HEK293T (cell line): Measurements from ENCODE around the gene TMEM41B.
A peak's percentile ranks its signal among the peaks of the same experiment; 100 is the strongest.
"Not testable (repeated sequence)": the region's sequence is repeated elsewhere in the genome, so short reads cannot be mapped to it uniquely, and the experiment has no call there.

ENCODE experiments used
- CTCF ChIA-PET: fragments of 350-600 bp; formaldehyde crosslinking; extraction: SDS; loops from one replicate; lab custom pipeline; 2021; ENCODE audit warnings: antibody characterized with exemption, inconsistent platforms; lab: Yijun Ruan, JAX
- POLR2A ChIA-PET: fragments of 350-600 bp; formaldehyde crosslinking; extraction: SDS; loops from one replicate; lab custom pipeline; 2020; ENCODE audit warnings: antibody characterized with exemption, inconsistent platforms; lab: Yijun Ruan, JAX
- DNase-seq: peaks from one replicate; pipeline ENCODE4 v3.0.0; 2012; ENCODE audit warnings: mixed read lengths; ENCODE audit errors: extremely low spot score
- ARNT ChIP-seq: fragments of 450-650 bp; IDR thresholded peaks from 2 replicates; pipeline ENCODE4 v1.6.1; 2017; ENCODE audit warnings: mild to moderate bottlenecking
- BHLHE40 ChIP-seq: fragments of 450-650 bp; IDR thresholded peaks from 2 replicates; pipeline ENCODE4 v1.6.1; 2016; ENCODE audit warnings: mild to moderate bottlenecking, moderate library complexity, borderline replicate concordance
- CTBP1 ChIP-seq: fragments of 450-650 bp; IDR thresholded peaks from 2 replicates; pipeline ENCODE4 v1.6.1; 2016; ENCODE audit warnings: borderline replicate concordance
- ELF4 ChIP-seq: fragments of 450-650 bp; IDR thresholded peaks from 2 replicates; pipeline ENCODE4 v1.6.1; 2017; ENCODE audit warnings: antibody characterized with exemption
- FOXA1 ChIP-seq: fragments of 450-650 bp; IDR thresholded peaks from 2 replicates; pipeline ENCODE4 v1.6.1; 2016; ENCODE audit warnings: mild to moderate bottlenecking
- FOXK2 ChIP-seq: fragments of 450-650 bp; IDR thresholded peaks from 2 replicates; pipeline ENCODE4 v1.6.1; 2016; ENCODE audit warnings: mild to moderate bottlenecking
- FOXM1 ChIP-seq: fragments of 450-650 bp; IDR thresholded peaks from 2 replicates; pipeline ENCODE4 v1.6.1; 2017; ENCODE audit warnings: mild to moderate bottlenecking, borderline replicate concordance
- HDGF ChIP-seq: fragments of 450-650 bp; IDR thresholded peaks from 2 replicates; pipeline ENCODE4 v1.6.1; 2017; ENCODE audit warnings: antibody characterized with exemption, borderline replicate concordance
- L3MBTL2 ChIP-seq: fragments of 450-650 bp; conservative IDR thresholded peaks from 2 replicates; pipeline ENCODE4 v1.6.1; 2016; ENCODE audit warnings: mild to moderate bottlenecking
- LEF1 ChIP-seq: fragments of 450-650 bp; IDR thresholded peaks from 2 replicates; pipeline ENCODE4 v1.6.1; 2017; ENCODE audit warnings: mild to moderate bottlenecking, borderline replicate concordance
- NFRKB ChIP-seq: fragments of 450-650 bp; IDR thresholded peaks from 2 replicates; pipeline ENCODE4 v1.6.1; 2016; ENCODE audit warnings: mild to moderate bottlenecking, moderate library complexity
- PKNOX1 ChIP-seq: fragments of 450-650 bp; IDR thresholded peaks from 2 replicates; pipeline ENCODE4 v1.6.1; 2016
- SP1 ChIP-seq: fragments of 450-650 bp; IDR thresholded peaks from 2 replicates; pipeline ENCODE4 v1.6.1; 2017
- SUZ12 ChIP-seq: fragments of 450-650 bp; IDR thresholded peaks from 2 replicates; pipeline ENCODE4 v1.6.1; 2016; ENCODE audit warnings: mild to moderate bottlenecking
- TARDBP ChIP-seq: fragments of 450-650 bp; IDR thresholded peaks from 2 replicates; pipeline ENCODE4 v1.6.1; 2016
- ZNF384 ChIP-seq: fragments of 450-650 bp; IDR thresholded peaks from 2 replicates; pipeline ENCODE4 v1.6.1; 2016

Gene TMEM41B

GRCh38 chr11:9319377-9320001 lies 5.1 kb upstream of the TMEM41B start:
- peak; percentile 22; the same call in 1 of the 2 replicates for TF ChIP-seq PKNOX1
- peak; percentile 19; the same call in 1 of the 2 replicates for TF ChIP-seq L3MBTL2
- POLR2A ChIA-PET, DNase-seq, CTCF ChIA-PET: not testable (repeated sequence)

- CTCF ChIA-PET, POLR2A ChIA-PET, DNase-seq: not testable (repeated sequence)
These were observed 4.3 kb upstream of the TMEM41B start for GRCh38 chr11:9318442-9319376.

GRCh38 chr11:9316334-9316733 lies 1.9 kb upstream of the TMEM41B start:
- POLR2A ChIA-PET: no interaction called here
- CTCF ChIA-PET: no interaction called here
- TF ChIP-seq ELF4: no peak
- no peak for TF ChIP-seq LEF1
- no peak for TF ChIP-seq FOXA1
- TF ChIP-seq FOXK2: no peak
- TF ChIP-seq SP1: no peak
- no peak for TF ChIP-seq CTBP1
- no peak for TF ChIP-seq L3MBTL2
- TF ChIP-seq FOXM1: no peak
- TF ChIP-seq TARDBP: no peak
- TF ChIP-seq NFRKB: no peak
- TF ChIP-seq HDGF: no peak
- no peak for TF ChIP-seq PKNOX1
- no peak for DNase-seq

- no peak for DNase-seq
- POLR2A ChIA-PET: interaction anchor here (0.7 to 3.1 kb wide), 7 partner anchors 13 to 989 kb away, joined by 3 to 14 read pairs (median 4); partner anchors contain the start of genes ADM, DENND5A, IPO7 and ZNF143
These were observed 790 bp upstream of the TMEM41B start for GRCh38 chr11:9315078-9315688.

GRCh38 chr11:9313648-9314290 lies 624 bp downstream of the TMEM41B start:
- TF ChIP-seq BHLHE40: no peak
- TF ChIP-seq HDGF: no peak
- TF ChIP-seq ELF4: no peak
- TF ChIP-seq ARNT: no peak
- no peak for TF ChIP-seq SUZ12
- TF ChIP-seq TARDBP: no peak
- no peak for TF ChIP-seq L3MBTL2
- TF ChIP-seq SP1: no peak
- TF ChIP-seq CTBP1: no peak
- TF ChIP-seq FOXA1: no peak
- no peak for TF ChIP-seq ZNF384
- TF ChIP-seq NFRKB: no peak
- TF ChIP-seq LEF1: no peak
- no peak for TF ChIP-seq PKNOX1
- CTCF ChIA-PET: interaction anchor here (0.8 to 1.0 kb wide), 2 partner anchors 9 to 53 kb away, joined by 3 to 5 read pairs; no protein-coding TSS in a partner anchor
- no peak for DNase-seq
- POLR2A ChIA-PET: interaction anchor here (1.4 to 3.1 kb wide), 3 partner anchors 49 to 146 kb away, joined by 9 to 14 read pairs (median 10); partner anchors contain the start of genes DENND5A, IPO7 and ZNF143

More at GRCh38 chr11:9315078-9315688, 790 bp upstream of the TMEM41B start:
- CTCF ChIA-PET: interaction anchor here (0.7 to 1.1 kb wide), 2 partner anchors 27 to 1358 kb away, joined by 4 read pairs; no protein-coding TSS in a partner anchor
- no peak for TF ChIP-seq PKNOX1
- peak; percentile 56 for TF ChIP-seq L3MBTL2
